ENCODE measurements around the gene KRT78. TPM values are rescaled to one million over a fixed set of nuclear protein-coding genes. Genes with fewer than 3 reads are reported as not detected.

Gene KRT78
- total and polyA plus RNA-seq, 9 of the 15 experiments (the other 6 are each of a cell fraction or from before 2014, with no cell fraction given) = not detected

- TF ChIP-seq RNF219 (CRISPR knock-in tag; IDR thresholded peaks at IDR 0.05) = no peak
- peak; percentile 98 to 99 for TF ChIP-seq RAD21 (CRISPR knock-in tag; conservative IDR thresholded peaks at IDR 0.05 in 1 of 2, IDR thresholded peaks at IDR 0.05 in 1 of 2)
- TF ChIP-seq ZNF740 (CRISPR knock-in tag; IDR thresholded peaks at IDR 0.05) = peak; percentile 88
- TF ChIP-seq ZNF740 (tag; IDR thresholded peaks at IDR 0.05) = no peak
- TF ChIP-seq MAZ (CRISPR knock-in tag; conservative IDR thresholded peaks at IDR 0.05 in 1 of 2, IDR thresholded peaks at IDR 0.05 in 1 of 2) = peak; percentile 62 to 87; a peak in 3 of 4 replicates
- TF ChIP-seq HCFC1 (IDR thresholded peaks at IDR 0.05; ENCODE audit: low read depth, low read length) = 0 out of 2 replicates have a peak, but pooled peaks have one; percentile 18
- TF ChIP-seq RNF2 (IDR thresholded peaks at IDR 0.05) = no peak
- TF ChIP-seq E2F4 (CRISPR knock-in tag; IDR thresholded peaks at IDR 0.05; ENCODE audit: low read depth) = no peak
- no peak for TF ChIP-seq HBP1 (CRISPR knock-in tag; IDR thresholded peaks at IDR 0.05)
- TF ChIP-seq CTCF (IDR thresholded peaks at IDR 0.05 in 2 of 3, conservative IDR thresholded peaks at IDR 0.05 in 1 of 3; ENCODE audit: insufficient read depth in 2 of 3, low read depth in 1 of 3, low read length in 3 of 3) = peak; percentile 97 to 99 (median 99)
- no peak for TF ChIP-seq TRIM28 (IDR thresholded peaks at IDR 0.05)
- no peak for TF ChIP-seq HNRNPH1 (optimal IDR thresholded peaks at IDR 0.05; ENCODE audit: low read depth, low read length)
- TF ChIP-seq PBX2 (CRISPR knock-in tag; IDR thresholded peaks at IDR 0.05; ENCODE audit: low read depth) = no peak
- TF ChIP-seq PBX2 (tag; conservative IDR thresholded peaks at IDR 0.05; ENCODE audit: low read depth) = peak; percentile 51
- no peak for TF ChIP-seq CBX5 (IDR thresholded peaks at IDR 0.05; ENCODE audit: borderline replicate concordance, low read depth)
These were observed 21.8 kb upstream of the KRT78 start (continued) for GRCh38 chr12:52870361-52871290.

All from K562 (cell line).